Nephron (organoid): ENCODE data around the gene GARIN5A.
A peak's percentile ranks its signal among the peaks of the same experiment; 100 is the strongest.

ENCODE experiments used
- H3K27ac Mint-ChIP-seq, 3 experiments: 2 replicates each; pipeline ENCODE4 v1.8.0; 2020; ENCODE audit warnings: mixed read lengths in 3 of 3, mild to moderate bottlenecking in 2 of 3, moderate library complexity in 1 of 3
- H3K27me3 Mint-ChIP-seq: 2 replicates; pipeline ENCODE4 v1.8.0; 2021; ENCODE audit warnings: low read depth, mild to moderate bottlenecking, moderate library complexity, mixed read lengths
- H3K36me3 Mint-ChIP-seq: 2 replicates; pipeline ENCODE4 v1.8.0; 2020; ENCODE audit warnings: low read depth, mixed read lengths
- H3K4me1 Mint-ChIP-seq: 2 replicates; pipeline ENCODE4 v1.8.0; 2020; ENCODE audit warnings: mixed read lengths
- H3K4me3 Mint-ChIP-seq, 3 experiments: 2 replicates each; pipeline ENCODE4 v1.8.0; 2020; ENCODE audit warnings: mild to moderate bottlenecking in 3 of 3, mixed read lengths in 3 of 3, moderate library complexity in 2 of 3
- H3K9me3 Mint-ChIP-seq: 2 replicates; pipeline ENCODE4 v1.8.0; 2020; ENCODE audit warnings: mixed read lengths
- CTCF ChIP-seq, 3 experiments: fragments of 200-600 bp; sonication (generic); IDR thresholded peaks; one replicate each; pipeline ENCODE4 v1.5.0; 2021; ENCODE audit warnings: antibody characterized with exemption in 3 of 3; ENCODE audit not compliant: unreplicated experiment in 3 of 3

The GARIN5A gene

DNA sequence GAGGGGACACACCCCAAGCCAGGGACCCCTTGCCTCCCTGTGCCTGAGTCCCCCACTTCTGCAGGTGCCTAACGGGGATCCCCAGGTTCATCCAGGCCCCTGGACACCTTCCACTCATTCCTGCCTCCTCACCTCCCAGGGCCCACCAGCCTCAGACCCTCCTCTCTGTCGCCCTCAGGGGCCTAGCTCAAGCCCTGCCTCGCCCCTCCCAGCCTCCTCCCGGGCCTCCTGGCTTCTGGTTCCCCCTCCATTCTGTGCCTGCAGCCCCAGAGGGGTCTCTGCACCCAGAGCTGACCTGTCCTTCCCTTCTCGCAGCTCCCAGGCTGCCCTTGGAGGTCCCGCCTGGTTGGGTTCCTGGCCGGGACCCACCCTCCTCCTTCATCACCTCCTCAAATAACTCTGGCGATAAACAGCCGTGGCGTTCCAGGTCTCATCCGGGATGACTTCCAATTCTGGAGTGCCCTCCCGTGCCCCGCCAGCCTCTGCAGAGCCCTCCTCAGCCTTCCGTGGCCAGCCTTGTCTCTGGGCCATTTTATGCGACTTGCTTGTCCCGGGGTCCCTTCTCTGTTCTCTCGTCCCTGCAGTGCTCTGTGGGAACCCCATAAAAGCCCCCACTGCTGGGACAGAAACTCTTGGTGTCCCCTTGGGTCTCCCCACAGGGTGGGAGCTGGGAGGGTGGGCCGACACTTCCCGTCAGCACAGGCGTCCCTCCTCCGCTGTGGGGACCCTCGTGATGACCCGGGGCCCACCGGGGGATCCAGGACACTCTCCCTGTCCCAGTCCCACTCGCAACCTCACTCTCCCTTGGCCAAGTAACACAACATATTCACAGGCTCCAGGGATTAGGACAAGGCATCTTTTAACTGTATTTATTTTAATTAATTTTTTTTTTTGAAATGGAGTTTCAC is 25.2 kb upstream of the GARIN5A start:
- H3K4me1 Mint-ChIP-seq: peaks cover 4% of the 10 kb centered on the region
- H3K27me3 Mint-ChIP-seq: peaks cover 4% of the 10 kb centered on the region
- no peaks in the 10 kb centered on the region for H3K9me3 Mint-ChIP-seq
- H3K4me3 Mint-ChIP-seq: peak overlapping the region; percentile 37 to 85 (median 80)
- no peak for TF ChIP-seq CTCF (IDR thresholded peaks at IDR 0.05; ENCODE audit: unreplicated experiment in 3 of 3)
- no peaks in the 10 kb centered on the region for H3K36me3 Mint-ChIP-seq
- H3K27ac Mint-ChIP-seq: peak overlapping the region in 2 of 3 experiments; percentile 59 to 80

DNA sequence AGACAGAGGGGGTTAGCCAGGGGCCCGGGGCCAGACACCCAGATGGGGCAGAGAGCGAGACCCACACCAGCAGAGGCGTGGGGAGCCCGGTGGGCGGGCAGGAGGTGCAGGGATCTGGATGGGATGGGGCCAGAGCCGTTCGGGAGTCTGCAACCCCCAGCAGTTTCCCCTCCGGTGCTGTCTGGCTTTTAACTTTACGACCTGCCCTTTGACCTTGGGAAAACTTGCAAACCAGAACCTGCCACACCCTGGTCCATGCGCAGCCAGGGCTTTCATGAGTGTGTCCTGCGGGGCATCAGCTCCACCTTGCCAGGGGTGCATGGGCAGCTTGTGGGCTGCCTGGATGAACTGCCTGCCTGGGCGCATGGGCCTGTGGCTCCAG is 24.5 kb upstream of the GARIN5A start:
- peaks cover 6% of the 10 kb centered on the region for H3K27me3 Mint-ChIP-seq
- H3K4me3 Mint-ChIP-seq: peak overlapping the region; percentile 20 to 85 (median 67)
- no peaks in the 10 kb centered on the region for H3K9me3 Mint-ChIP-seq

GRCh38 chr19:50500753-50501151 is 24.1 kb upstream of the GARIN5A start:
- Mint-ChIP-seq H3K36me3 (no peaks in the 10 kb centered on the region), H3K4me3 (peak overlapping the region; percentile 20 to 85 (median 67)), H3K4me1 (peaks cover 4% of the 10 kb centered on the region), H3K27me3 (peaks cover 9% of the 10 kb centered on the region), H3K27ac (peak overlapping the region in 2 of 3 experiments; percentile 53 to 86), H3K9me3 (no peaks in the 10 kb centered on the region)
- TF ChIP-seq CTCF (IDR thresholded peaks at IDR 0.05; ENCODE audit: unreplicated experiment in 3 of 3): no peak

More for the DNA sequence above, 24.5 kb upstream of the GARIN5A start:
- Mint-ChIP-seq H3K27ac (peak overlapping the region in 2 of 3 experiments; percentile 53 to 86), H3K4me1 (peaks cover 4% of the 10 kb centered on the region), H3K36me3 (no peaks in the 10 kb centered on the region)
- no peak for TF ChIP-seq CTCF (IDR thresholded peaks at IDR 0.05; ENCODE audit: unreplicated experiment in 3 of 3)

DNA sequence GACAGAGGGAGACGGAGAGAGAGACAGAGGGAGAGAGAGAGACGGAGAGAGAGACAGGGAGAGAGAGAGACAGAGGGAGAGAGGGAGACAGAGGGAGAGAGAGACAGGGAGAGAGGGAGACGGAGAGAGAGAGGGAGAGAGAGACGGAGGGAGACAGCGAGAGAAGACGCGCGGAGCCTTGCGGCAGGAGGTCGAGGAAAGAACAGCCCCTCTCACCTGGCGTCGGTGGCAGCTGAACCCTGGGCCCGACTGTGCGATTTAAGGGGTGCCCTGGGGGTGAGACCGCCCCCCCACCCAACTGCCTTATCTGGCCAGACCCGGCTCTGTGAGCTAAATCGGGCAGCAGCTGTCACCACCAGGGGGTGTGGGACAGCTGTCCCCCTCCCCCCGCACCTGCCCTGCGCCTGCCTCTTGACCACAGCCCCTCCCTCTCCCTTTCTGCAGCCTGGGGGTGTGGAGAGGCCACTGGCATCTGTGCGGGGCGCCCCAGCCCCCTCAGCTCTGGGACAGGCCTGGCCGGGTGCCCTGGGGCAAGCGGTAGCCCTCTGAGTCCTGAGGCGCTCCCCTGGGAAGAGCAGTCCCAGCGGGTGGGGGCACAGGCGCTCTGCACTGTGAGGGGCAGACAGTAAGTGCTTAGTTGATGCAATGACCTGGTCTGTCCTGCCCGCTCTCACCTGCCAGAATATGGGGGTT is 23.6 kb upstream of the GARIN5A start:
- peak in 1 of 3 experiments; percentile 25 for TF ChIP-seq CTCF (IDR thresholded peaks at IDR 0.05; ENCODE audit: unreplicated experiment in 3 of 3)
- Mint-ChIP-seq H3K36me3 (no peaks in the 10 kb centered on the region), H3K4me3 (no peak overlapping the region), H3K9me3 (no peaks in the 10 kb centered on the region), H3K27me3 (peaks cover 12% of the 10 kb centered on the region), H3K27ac (no peak overlapping the region), H3K4me1 (peaks cover 4% of the 10 kb centered on the region)

DNA sequence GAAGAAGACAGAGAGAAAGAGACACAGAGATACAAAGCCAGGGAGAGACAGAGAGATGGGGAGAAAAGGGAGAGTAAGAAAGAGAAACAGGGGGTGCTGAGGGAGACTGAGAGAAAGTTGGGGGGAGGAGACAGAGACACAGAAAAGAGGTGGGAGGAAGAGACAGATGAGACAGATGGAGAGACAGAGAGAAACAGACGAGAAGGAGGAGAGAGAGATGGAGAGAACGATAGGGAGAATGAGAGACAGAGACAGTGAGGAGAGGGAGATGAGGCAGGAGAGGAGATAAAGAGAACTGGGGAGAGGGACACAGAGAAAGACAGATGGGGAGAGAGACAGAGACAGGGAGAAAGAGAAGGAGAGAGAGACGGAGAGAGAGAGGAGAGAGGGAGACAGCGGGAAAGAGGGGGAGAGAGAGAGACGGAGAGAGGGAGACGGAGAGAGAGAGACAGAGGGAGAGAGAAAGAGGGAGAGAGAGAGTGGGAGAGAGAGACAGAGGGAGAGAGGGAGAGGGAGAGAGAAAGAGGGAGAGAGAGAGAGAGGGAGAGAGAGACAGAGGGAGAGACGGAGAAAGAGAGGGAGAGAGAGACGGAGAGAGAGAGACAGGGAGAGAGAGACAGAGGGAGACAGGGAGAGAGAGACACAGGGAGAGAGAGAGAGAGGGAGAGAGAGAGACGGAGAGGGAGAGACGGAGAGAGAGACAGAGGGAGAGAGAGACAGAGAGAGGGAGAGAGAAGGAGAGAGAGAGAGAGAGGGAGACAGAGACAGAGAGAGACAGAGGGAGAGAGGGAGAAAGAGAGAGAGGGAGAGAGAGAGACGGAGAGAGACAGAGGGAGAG is 21.8 kb upstream of the GARIN5A start:
- H3K36me3 Mint-ChIP-seq: no peaks in the 10 kb centered on the region

More for the DNA sequence above, 21.8 kb upstream of the GARIN5A start:
- Mint-ChIP-seq H3K27me3 (peaks cover 18% of the 10 kb centered on the region), H3K4me3 (no peak overlapping the region), H3K27ac (no peak overlapping the region), H3K9me3 (no peaks in the 10 kb centered on the region), H3K4me1 (peaks cover 4% of the 10 kb centered on the region)
- TF ChIP-seq CTCF (IDR thresholded peaks at IDR 0.05; ENCODE audit: unreplicated experiment in 3 of 3): no peak
